Neutrophil (primary cell): ENCODE measurements around the gene FEZF2.

Experiments
- H3K27ac ChIP-seq: fragments of 200-600 bp; sonication (generic); 2 replicates; pipeline ENCODE4 v1.5.1; 2016; ENCODE audit warnings: mild to moderate bottlenecking, moderate library complexity
- H3K27me3 ChIP-seq: fragments of 200-600 bp; sonication (generic); 2 replicates; pipeline ENCODE4 v1.6.0; 2016; ENCODE audit warnings: mild to moderate bottlenecking
- H3K36me3 ChIP-seq: fragments of 200-600 bp; sonication (generic); 2 replicates; pipeline ENCODE4 v1.5.1; 2017
- H3K4me1 ChIP-seq, 2 experiments: fragments of 200-600 bp in 1 of 2; sonication (generic) in 1 of 2; 1 replicate in 1 of 2; 2 replicates in 1 of 2; pipeline versions ENCODE4 v1.5.1 to v1.6.1; 2013 to 2016; ENCODE audit warnings: low read depth in 1 of 2, low read length in 1 of 2, mild to moderate bottlenecking in 1 of 2, moderate library complexity in 1 of 2; ENCODE audit not compliant: control insufficient read depth in 1 of 2, insufficient read depth in 1 of 2
- H3K4me3 ChIP-seq, 2 experiments: fragments of 200-600 bp in 1 of 2; sonication (generic) in 1 of 2; 1 replicate in 1 of 2; 2 replicates in 1 of 2; pipeline ENCODE4 v1.5.1; 2013 to 2016; ENCODE audit warnings: low read depth in 1 of 2, low read length in 1 of 2, mild to moderate bottlenecking in 1 of 2, moderate library complexity in 1 of 2
- H3K9me3 ChIP-seq: fragments of 200-600 bp; sonication (generic); 2 replicates; pipeline ENCODE4 v1.5.1; 2016
- TF ChIP-seq, protein P1 (sequence below): fragments of 200-600 bp; sonication (generic); IDR thresholded peaks from 2 replicates; pipeline ENCODE4 v1.5.1; 2016; ENCODE audit warnings: antibody characterized with exemption

The FEZF2 gene

DNA sequence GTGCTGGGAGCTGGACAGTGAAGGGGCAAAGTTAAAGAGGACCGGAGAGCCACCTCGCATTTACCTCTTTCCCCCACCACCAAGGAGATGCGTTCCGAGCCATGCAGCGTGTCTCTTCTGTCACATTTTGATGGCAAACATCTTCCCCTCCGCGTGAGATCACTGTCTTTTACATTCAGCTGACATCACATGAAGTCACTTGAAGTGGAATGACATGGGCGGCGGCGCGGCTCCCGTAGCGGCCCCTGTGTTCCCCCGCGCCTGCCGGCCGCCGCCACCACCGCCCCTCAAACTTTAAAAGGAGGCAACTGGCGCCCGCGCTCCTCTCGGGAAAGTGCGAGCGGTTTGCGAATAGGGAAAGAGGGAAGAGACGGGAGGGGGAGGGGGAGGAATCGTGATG, at the start of gene FEZF2:
Gene FEZF2, minus strand, starts transcription at position 336 of the 400 bp plus-strand sequence. CDS start 682 bp downstream, outside the sequence.
- Histone ChIP-seq H3K4me1 (no peaks in the 10 kb centered on the region), H3K36me3 (no peaks in the 10 kb centered on the region), H3K27me3 (peaks cover 100% of the 10 kb centered on the region), H3K9me3 (no peaks in the 10 kb centered on the region), H3K27ac (no peak within 1 kb of the TSS), H3K4me3 (no peak within 1 kb of the TSS)
- TF ChIP-seq, protein P1, sequence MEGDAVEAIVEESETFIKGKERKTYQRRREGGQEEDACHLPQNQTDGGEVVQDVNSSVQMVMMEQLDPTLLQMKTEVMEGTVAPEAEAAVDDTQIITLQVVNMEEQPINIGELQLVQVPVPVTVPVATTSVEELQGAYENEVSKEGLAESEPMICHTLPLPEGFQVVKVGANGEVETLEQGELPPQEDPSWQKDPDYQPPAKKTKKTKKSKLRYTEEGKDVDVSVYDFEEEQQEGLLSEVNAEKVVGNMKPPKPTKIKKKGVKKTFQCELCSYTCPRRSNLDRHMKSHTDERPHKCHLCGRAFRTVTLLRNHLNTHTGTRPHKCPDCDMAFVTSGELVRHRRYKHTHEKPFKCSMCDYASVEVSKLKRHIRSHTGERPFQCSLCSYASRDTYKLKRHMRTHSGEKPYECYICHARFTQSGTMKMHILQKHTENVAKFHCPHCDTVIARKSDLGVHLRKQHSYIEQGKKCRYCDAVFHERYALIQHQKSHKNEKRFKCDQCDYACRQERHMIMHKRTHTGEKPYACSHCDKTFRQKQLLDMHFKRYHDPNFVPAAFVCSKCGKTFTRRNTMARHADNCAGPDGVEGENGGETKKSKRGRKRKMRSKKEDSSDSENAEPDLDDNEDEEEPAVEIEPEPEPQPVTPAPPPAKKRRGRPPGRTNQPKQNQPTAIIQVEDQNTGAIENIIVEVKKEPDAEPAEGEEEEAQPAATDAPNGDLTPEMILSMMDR, result no peak

DNA sequence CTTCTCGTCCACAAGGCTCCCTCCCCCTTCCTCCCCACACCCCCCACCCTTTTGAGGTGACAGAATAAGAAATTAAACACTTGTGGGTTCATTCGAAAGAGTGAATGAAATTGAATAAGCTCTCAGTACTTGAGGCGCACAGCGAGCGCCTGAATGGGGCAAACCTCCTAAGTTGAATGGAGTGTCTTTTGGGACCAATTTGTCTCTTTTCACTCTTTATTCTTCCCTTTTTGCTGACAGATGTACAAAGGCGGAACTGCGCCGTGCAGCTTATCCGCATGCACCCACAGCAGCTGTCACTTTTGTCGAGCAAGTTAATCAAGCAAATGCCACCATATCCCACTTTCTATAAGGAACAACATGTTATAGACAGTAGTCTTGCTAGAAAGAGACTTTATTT, 47.9 kb upstream of the FEZF2 start:
- no peaks in the 10 kb centered on the region for H3K4me1 ChIP-seq
- no peaks in the 10 kb centered on the region for H3K27me3 ChIP-seq
- H3K9me3 ChIP-seq, result no peaks in the 10 kb centered on the region
- no peaks in the 10 kb centered on the region for H3K36me3 ChIP-seq
- H3K4me3 ChIP-seq, result no peak overlapping the region
- no peak overlapping the region for H3K27ac ChIP-seq
- TF ChIP-seq, protein P1, result no peak

DNA sequence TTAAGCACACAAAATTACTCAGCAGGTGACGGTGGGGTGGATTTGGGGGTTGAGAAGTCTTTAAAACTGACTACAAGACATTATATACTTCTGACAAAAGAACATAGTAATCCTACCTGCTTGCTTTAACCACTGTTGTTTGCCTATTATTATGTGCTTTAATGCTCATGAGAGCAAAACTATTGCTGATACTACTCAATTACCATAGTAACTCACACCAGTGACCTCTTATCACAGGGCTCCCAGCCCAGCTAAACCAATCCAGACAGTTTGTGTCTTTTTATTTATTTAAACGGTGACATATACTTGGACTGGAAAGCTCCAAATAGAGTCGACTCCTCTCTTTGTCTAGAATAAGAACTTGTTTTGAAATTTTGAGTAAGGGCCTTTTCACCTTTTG, 42.8 kb upstream of the FEZF2 start:
- TF ChIP-seq, protein P1, result no peak
- no peaks in the 10 kb centered on the region for H3K4me1 ChIP-seq

DNA sequence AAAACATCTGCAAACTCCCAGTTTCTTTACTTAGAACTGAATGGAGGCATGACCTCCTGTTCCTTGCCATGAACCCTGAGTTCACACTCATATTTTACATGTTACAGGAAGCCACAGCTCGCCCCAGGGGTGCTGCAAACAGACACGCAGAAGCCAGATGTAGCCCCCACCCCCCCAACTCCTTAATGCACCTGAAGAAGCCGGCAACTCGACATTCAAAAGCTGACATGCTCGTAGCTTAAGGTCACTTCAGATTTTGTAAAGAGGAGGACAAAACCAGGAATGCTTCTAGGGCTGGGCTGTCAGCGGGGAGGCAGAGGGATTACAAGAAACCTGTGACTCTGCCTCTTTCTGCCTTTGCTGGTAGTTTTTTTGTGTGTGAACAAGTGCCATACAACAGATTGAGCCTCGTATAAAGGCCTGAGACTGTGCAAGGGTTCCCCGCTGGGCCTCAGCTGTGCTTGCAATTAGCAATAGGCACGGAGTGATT, 42.0 kb upstream of the FEZF2 start:
- no peaks in the 10 kb centered on the region for H3K27me3 ChIP-seq
- no peaks in the 10 kb centered on the region for H3K4me1 ChIP-seq
- H3K4me3 ChIP-seq, result no peak overlapping the region
- no peak overlapping the region for H3K27ac ChIP-seq
- TF ChIP-seq, protein P1, result no peak
- no peaks in the 10 kb centered on the region for H3K9me3 ChIP-seq
- H3K36me3 ChIP-seq, result no peaks in the 10 kb centered on the region

More for the DNA sequence above, 42.8 kb upstream of the FEZF2 start:
- no peaks in the 10 kb centered on the region for H3K27me3 ChIP-seq
- H3K9me3 ChIP-seq, result no peaks in the 10 kb centered on the region
- H3K4me3 ChIP-seq, result no peak overlapping the region
- no peaks in the 10 kb centered on the region for H3K36me3 ChIP-seq
- no peak overlapping the region for H3K27ac ChIP-seq

DNA sequence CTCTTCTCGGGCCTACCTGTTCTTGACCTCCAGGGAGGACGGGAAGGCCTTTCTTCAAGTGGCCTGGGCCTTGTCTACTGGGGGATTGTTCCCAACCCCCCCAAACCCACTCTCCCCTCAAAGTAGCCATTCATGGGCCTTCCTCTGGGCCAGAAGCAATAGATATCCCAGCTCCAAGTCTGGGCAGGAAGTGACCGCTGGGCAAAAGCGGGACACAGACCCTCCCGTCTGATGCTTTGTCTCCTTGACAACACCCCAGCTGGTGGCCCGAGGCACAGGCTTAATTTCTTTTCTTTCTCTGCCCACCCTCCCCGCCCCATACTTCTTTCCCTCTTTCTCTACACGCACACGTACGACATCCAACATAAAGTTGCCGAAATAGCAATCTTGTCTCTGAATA, 41.4 kb upstream of the FEZF2 start:
- H3K9me3 ChIP-seq, result no peaks in the 10 kb centered on the region
- no peaks in the 10 kb centered on the region for H3K27me3 ChIP-seq
- no peak overlapping the region for H3K4me3 ChIP-seq
- TF ChIP-seq, protein P1, result no peak
- no peaks in the 10 kb centered on the region for H3K36me3 ChIP-seq
- no peak overlapping the region for H3K27ac ChIP-seq
- H3K4me1 ChIP-seq, result no peaks in the 10 kb centered on the region

DNA sequence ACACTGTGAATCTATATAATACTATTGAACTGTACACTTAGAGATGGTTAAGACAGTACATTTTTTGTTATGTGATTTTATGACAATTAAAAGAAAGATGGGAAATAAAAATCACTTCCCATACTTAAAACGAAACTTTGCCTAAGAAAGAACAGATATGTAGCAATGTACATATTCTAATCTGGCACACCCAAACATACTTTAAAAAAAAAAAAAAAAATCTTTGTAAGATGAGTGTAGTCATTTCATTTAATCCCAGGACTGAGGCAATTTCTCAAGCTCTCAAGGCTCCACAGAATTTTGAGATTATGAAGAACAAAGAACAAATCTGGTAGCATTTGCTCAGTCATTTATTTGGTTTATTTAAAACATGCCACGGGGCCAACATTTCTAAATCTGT, 40.3 kb upstream of the FEZF2 start:
- Histone ChIP-seq H3K4me3 (no peak overlapping the region), H3K36me3 (no peaks in the 10 kb centered on the region), H3K27ac (no peak overlapping the region), H3K4me1 (no peaks in the 10 kb centered on the region), H3K27me3 (no peaks in the 10 kb centered on the region), H3K9me3 (no peaks in the 10 kb centered on the region)
- TF ChIP-seq, protein P1, result no peak
